Panc1 (cell line): ENCODE measurements around the gene TUBB1. TPM values are rescaled to one million over a fixed set of nuclear protein-coding genes. Genes with fewer than 3 reads are reported as not detected.

ENCODE experiments used
- ATAC-seq: fragments of 200-7000 bp; cut with Tn5 transposase; 2 replicates; pipeline ENCODE4 v1.9.1; 2020; ENCODE audit warnings: mild to moderate bottlenecking, moderate library complexity
- BruUV-seq: library from RNA; stranded (reverse); fragments of 400-500 nt; replicated peaks from 2 replicates; lab custom pipeline; 2021; lab: Mats Ljungman, UMichigan
- CTCF ChIA-PET: fragments of 300-600 bp; sonication (Branson Sonifier 250); formaldehyde crosslinking; loops from one replicate; lab custom pipeline; 2022; ENCODE audit warnings: antibody characterized with exemption; lab: Charles Lee
- POLR2A ChIA-PET: fragments of 300-600 bp; sonication (Branson Sonifier 250); formaldehyde crosslinking; loops from one replicate; lab custom pipeline; 2022; ENCODE audit warnings: antibody characterized with exemption; lab: Charles Lee
- DNase-seq: peaks from one replicate; pipeline ENCODE4 v3.0.0-alpha.2; 2010; ENCODE audit warnings: low read depth, low spot score
- H3K27ac ChIP-seq: 2 replicates; pipeline ENCODE4 v1.5.1; 2011; ENCODE audit warnings: mild to moderate bottlenecking, low read length, inconsistent platforms
- H3K27me3 ChIP-seq: fragments of 200-500 bp; sonication (Bioruptor generic); 2 replicates; pipeline ENCODE4 v1.6.0; 2014; ENCODE audit warnings: low read length, inconsistent platforms; ENCODE audit not compliant: control insufficient read depth, insufficient read depth
- H3K36me3 ChIP-seq: fragments of 200-500 bp; sonication (Bioruptor generic); 2 replicates; pipeline ENCODE4 v1.5.1; 2014; ENCODE audit warnings: inconsistent platforms, mild to moderate bottlenecking, low read length, moderate library complexity; ENCODE audit not compliant: control insufficient read depth, insufficient read depth
- H3K4me1 ChIP-seq: 2 replicates; pipeline ENCODE4 v1.5.1; 2011; ENCODE audit warnings: inconsistent platforms, mild to moderate bottlenecking, low read length, moderate library complexity; ENCODE audit not compliant: control insufficient read depth, insufficient read depth
- H3K4me3 ChIP-seq, 2 experiments: 2 replicates each; pipeline ENCODE4 v1.5.1; 2011 to 2012; ENCODE audit warnings: low read depth in 2 of 2, low read length in 2 of 2, mild to moderate bottlenecking in 2 of 2, inconsistent platforms in 1 of 2, moderate library complexity in 1 of 2
- H3K9me3 ChIP-seq: fragments of 200-500 bp; sonication (Bioruptor generic); 2 replicates; pipeline ENCODE4 v1.5.1; 2014; ENCODE audit warnings: low read depth, mild to moderate bottlenecking, inconsistent platforms, low read length, moderate library complexity; ENCODE audit not compliant: control insufficient read depth, insufficient read depth
- POLR2AphosphoS5 ChIP-seq: IDR thresholded peaks from 2 replicates; pipeline ENCODE4 v1.6.1; 2012; ENCODE audit warnings: mild to moderate bottlenecking, low read depth, low read length, moderate library complexity
- SIN3A ChIP-seq: IDR thresholded peaks from 2 replicates; pipeline ENCODE4 v1.6.1; 2012; ENCODE audit warnings: low read depth, mild to moderate bottlenecking, low read length, moderate library complexity, borderline replicate concordance; ENCODE audit not compliant: insufficient read depth
- TCF7L2 ChIP-seq: IDR thresholded peaks from 2 replicates; pipeline ENCODE4 v1.6.1; 2011; ENCODE audit warnings: mild to moderate bottlenecking, low read depth, low read length, inconsistent platforms
- in situ Hi-C: cut with HindIII; loops from 2 replicates; pipeline ENCODE4 v1.10.0; 2016; ENCODE audit warnings: low sequenced_read_pairs, low pct_unique_long_range_greater_than_20kb
- intact Hi-C: fragments of 100-400 bp; cut with micrococcal nuclease; formaldehyde crosslinking; loops from one replicate; pipeline ENCODE4 v1.10.0; 2022; ENCODE audit not compliant: unreplicated experiment
- total RNA-seq: library from RNA; stranded (reverse); gene quantifications from one replicate; pipeline ENCODE4 v1.2.1, GENCODE V29; 2021; ENCODE audit not compliant: unreplicated experiment
- TF ChIP-seq, protein P1 (sequence below): fragments of 450-650 bp; IDR thresholded peaks from 2 replicates; pipeline ENCODE4 v1.5.1; 2017; ENCODE audit warnings: mild to moderate bottlenecking
- TF ChIP-seq, protein P2 (sequence below), 2 experiments: IDR thresholded peaks; 2 replicates each; pipeline ENCODE4 v1.6.1; 2011 to 2012; ENCODE audit warnings: low read depth in 2 of 2, control low read depth in 1 of 2, low read length in 1 of 2, mild to moderate bottlenecking in 1 of 2, moderate library complexity in 1 of 2; ENCODE audit not compliant: insufficient read depth in 1 of 2

The TUBB1 gene
- total RNA-seq, 1 experiment from 2014 or later = not detected

GRCh38 chr20:59064214-59064722 lies 45.0 kb downstream of the TUBB1 start:
- ChIA-PET POLR2A (no interaction called here), CTCF (interaction anchor here (0.6 kb wide), 1 partner anchor 185 kb away, joined by 3 read pairs; no protein-coding TSS in a partner anchor)
- ATAC-seq (no peak), DNase-seq (no peak)
- no peak overlapping the region for H3K27ac ChIP-seq
- TF ChIP-seq, protein P1, sequence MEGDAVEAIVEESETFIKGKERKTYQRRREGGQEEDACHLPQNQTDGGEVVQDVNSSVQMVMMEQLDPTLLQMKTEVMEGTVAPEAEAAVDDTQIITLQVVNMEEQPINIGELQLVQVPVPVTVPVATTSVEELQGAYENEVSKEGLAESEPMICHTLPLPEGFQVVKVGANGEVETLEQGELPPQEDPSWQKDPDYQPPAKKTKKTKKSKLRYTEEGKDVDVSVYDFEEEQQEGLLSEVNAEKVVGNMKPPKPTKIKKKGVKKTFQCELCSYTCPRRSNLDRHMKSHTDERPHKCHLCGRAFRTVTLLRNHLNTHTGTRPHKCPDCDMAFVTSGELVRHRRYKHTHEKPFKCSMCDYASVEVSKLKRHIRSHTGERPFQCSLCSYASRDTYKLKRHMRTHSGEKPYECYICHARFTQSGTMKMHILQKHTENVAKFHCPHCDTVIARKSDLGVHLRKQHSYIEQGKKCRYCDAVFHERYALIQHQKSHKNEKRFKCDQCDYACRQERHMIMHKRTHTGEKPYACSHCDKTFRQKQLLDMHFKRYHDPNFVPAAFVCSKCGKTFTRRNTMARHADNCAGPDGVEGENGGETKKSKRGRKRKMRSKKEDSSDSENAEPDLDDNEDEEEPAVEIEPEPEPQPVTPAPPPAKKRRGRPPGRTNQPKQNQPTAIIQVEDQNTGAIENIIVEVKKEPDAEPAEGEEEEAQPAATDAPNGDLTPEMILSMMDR = no peak
- TF ChIP-seq TCF7L2 = no peak
- TF ChIP-seq SIN3A = no peak
- TF ChIP-seq, protein P2, sequence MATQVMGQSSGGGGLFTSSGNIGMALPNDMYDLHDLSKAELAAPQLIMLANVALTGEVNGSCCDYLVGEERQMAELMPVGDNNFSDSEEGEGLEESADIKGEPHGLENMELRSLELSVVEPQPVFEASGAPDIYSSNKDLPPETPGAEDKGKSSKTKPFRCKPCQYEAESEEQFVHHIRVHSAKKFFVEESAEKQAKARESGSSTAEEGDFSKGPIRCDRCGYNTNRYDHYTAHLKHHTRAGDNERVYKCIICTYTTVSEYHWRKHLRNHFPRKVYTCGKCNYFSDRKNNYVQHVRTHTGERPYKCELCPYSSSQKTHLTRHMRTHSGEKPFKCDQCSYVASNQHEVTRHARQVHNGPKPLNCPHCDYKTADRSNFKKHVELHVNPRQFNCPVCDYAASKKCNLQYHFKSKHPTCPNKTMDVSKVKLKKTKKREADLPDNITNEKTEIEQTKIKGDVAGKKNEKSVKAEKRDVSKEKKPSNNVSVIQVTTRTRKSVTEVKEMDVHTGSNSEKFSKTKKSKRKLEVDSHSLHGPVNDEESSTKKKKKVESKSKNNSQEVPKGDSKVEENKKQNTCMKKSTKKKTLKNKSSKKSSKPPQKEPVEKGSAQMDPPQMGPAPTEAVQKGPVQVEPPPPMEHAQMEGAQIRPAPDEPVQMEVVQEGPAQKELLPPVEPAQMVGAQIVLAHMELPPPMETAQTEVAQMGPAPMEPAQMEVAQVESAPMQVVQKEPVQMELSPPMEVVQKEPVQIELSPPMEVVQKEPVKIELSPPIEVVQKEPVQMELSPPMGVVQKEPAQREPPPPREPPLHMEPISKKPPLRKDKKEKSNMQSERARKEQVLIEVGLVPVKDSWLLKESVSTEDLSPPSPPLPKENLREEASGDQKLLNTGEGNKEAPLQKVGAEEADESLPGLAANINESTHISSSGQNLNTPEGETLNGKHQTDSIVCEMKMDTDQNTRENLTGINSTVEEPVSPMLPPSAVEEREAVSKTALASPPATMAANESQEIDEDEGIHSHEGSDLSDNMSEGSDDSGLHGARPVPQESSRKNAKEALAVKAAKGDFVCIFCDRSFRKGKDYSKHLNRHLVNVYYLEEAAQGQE (IDR thresholded peaks at IDR 0.05; ENCODE audit: insufficient read depth in 1 of 2, low read depth in 2 of 2, low read length in 1 of 2) = no peak
- TF ChIP-seq POLR2AphosphoS5 = no peak
- in situ Hi-C loops (no loop called here), intact Hi-C loops (no loop called here)
- H3K4me3 ChIP-seq = no peak overlapping the region
- no peaks in the 10 kb centered on the region for H3K36me3 ChIP-seq
- H3K4me1 ChIP-seq = peaks cover 6% of the 10 kb centered on the region; the same call in 1 of the 2 replicates
- H3K27me3 ChIP-seq = peaks cover 22% of the 10 kb centered on the region
- no TSS peak for BruUV-seq
- H3K9me3 ChIP-seq = no peaks in the 10 kb centered on the region

- ATAC-seq (no peak), DNase-seq (no peak)
- intact Hi-C loops = no loop called here
- no peak overlapping the region for H3K27ac ChIP-seq
- H3K9me3 ChIP-seq = no peaks in the 10 kb centered on the region
- ChIA-PET CTCF (no interaction called here), POLR2A (no interaction called here)
- no peak overlapping the region for H3K4me3 ChIP-seq
- in situ Hi-C loops = no loop called here
- H3K4me1 ChIP-seq = peaks cover under 1% of the 10 kb centered on the region; the same call in 1 of the 2 replicates
- no peaks in the 10 kb centered on the region for H3K36me3 ChIP-seq
- TF ChIP-seq POLR2AphosphoS5 (no peak), TCF7L2 (no peak), SIN3A (no peak)
- TF ChIP-seq, protein P2 (IDR thresholded peaks at IDR 0.05; ENCODE audit: insufficient read depth in 1 of 2, low read depth in 2 of 2, low read length in 1 of 2) = no peak
- TF ChIP-seq, protein P1 = no peak
- BruUV-seq = no TSS peak
- peaks cover 29% of the 10 kb centered on the region for H3K27me3 ChIP-seq
These were observed 49.3 kb downstream of the TUBB1 start for GRCh38 chr20:59068534-59068933.
